Rectal smooth muscle tissue (tissue), 1 donor: Measurements from ENCODE around the gene HAPLN2.
A peak's percentile ranks its signal among the peaks of the same experiment; 100 is the strongest.
"Not testable (repeated sequence)": the region's sequence is repeated elsewhere in the genome, so short reads cannot be mapped to it uniquely, and the experiment has no call there.

Experiments used
- H3K27ac ChIP-seq: one replicate; pipeline ENCODE4 v1.7.0; 2013; ENCODE audit warnings: low read depth, low read length, inconsistent platforms
- H3K27me3 ChIP-seq: one replicate; pipeline ENCODE4 v1.7.0; 2013; ENCODE audit warnings: low read length; ENCODE audit not compliant: control insufficient read depth, insufficient read depth
- H3K36me3 ChIP-seq: one replicate; pipeline ENCODE4 v1.7.0; 2013; ENCODE audit warnings: low read length; ENCODE audit not compliant: control insufficient read depth, insufficient read depth
- H3K4me1 ChIP-seq: one replicate; pipeline ENCODE4 v1.7.0; 2013; ENCODE audit warnings: low read length; ENCODE audit not compliant: control insufficient read depth, insufficient read depth
- H3K4me3 ChIP-seq: one replicate; pipeline ENCODE4 v1.7.0; 2013; ENCODE audit warnings: low read length
- H3K9ac ChIP-seq: one replicate; pipeline ENCODE4 v1.7.0; 2013; ENCODE audit warnings: low read length

HAPLN2 gene

DNA sequence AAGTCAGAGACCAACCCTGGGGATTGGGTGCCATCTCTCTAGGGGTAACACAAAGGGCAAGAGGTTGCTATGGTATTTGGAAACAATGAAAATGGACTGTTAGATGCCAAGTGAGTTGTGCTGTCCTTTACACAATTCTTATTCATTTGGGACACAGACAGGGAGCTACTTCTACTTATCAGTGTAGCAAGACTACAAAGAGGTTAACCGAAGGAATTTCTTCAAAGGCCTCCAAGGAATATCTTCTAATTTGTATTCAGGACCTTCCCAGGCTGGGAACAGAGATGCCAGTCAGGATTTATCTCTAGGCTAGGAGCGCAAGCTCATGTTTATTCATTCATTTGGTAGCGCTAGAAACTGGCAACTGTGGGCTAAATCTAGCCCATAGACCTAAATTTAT lies 25.0 kb upstream of the HAPLN2 start:
- no peak overlapping the region for H3K4me3 ChIP-seq
- no peaks in the 10 kb centered on the region for H3K27me3 ChIP-seq
- no peak overlapping the region for H3K27ac ChIP-seq
- H3K9ac ChIP-seq: no peak overlapping the region
- H3K4me1 ChIP-seq: peaks cover 7% of the 10 kb centered on the region
- H3K36me3 ChIP-seq: peaks cover 25% of the 10 kb centered on the region

DNA sequence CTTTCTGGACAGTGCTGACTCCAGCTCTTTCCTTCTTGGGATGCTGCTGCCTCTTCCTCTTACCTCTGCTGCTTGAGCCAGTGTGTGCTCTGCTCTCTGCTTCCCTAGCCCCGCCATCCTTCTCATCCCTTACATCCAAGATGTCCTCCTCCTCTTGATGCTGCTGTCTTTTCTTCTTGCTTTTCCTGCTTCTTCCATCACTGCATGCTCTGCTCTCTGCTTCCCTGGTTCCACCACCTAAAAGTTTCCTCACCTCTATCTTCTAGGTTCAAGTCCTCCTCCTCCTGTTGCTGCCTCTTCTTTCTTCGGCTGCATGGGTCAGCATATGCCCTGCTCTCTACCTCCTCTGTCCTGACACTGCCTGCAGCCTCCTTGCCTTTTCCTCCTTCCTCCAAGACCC lies 24.2 kb upstream of the HAPLN2 start:
- no peaks in the 10 kb centered on the region for H3K27me3 ChIP-seq
- peaks cover 7% of the 10 kb centered on the region for H3K4me1 ChIP-seq
- H3K27ac ChIP-seq: no peak overlapping the region
- no peak overlapping the region for H3K9ac ChIP-seq
- no peak overlapping the region for H3K4me3 ChIP-seq
- peaks cover 25% of the 10 kb centered on the region for H3K36me3 ChIP-seq

DNA sequence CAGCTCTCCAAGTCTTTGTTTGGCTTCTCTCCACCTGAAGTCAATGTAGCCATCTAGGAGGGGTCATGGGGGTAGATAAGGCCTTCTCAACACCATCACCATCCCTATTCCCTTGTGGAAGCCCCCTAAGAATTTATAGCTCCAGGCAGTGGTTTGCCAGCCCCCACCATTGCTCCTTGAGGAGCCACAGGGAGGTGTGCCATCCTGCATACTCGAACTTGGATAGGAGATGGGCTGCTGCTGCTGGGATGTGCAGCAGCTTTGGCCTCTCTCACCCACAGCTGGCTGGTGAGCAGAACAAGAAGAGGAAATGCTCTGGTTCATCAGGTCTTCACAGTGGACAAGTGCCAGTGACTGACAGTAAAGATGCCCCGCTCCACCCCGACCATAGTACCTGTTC lies 22.8 kb upstream of the HAPLN2 start:
- peaks cover 7% of the 10 kb centered on the region for H3K4me1 ChIP-seq
- H3K4me3 ChIP-seq: no peak overlapping the region
- no peak overlapping the region for H3K27ac ChIP-seq
- no peaks in the 10 kb centered on the region for H3K27me3 ChIP-seq
- H3K9ac ChIP-seq: no peak overlapping the region
- peaks cover 25% of the 10 kb centered on the region for H3K36me3 ChIP-seq

DNA sequence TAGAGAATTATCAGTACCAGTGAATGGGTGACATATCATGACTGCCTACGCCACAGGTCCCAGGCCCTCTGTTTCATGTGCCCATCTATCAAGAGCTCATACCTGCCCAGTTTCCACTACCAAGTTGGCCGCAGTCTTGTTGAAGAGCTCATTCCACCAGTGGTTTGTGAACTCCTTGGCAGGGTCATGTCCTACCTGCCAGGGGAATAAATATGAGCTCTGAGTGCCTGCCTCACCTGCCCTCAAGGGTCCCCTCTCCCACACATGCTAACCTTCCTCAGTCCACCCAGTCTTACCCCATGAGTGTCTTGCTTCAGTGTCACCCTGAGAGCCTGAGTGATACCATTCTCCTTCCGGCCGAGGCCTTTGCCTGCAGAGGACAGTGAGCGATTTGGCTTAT lies 21.1 kb upstream of the HAPLN2 start:
- no peaks in the 10 kb centered on the region for H3K27me3 ChIP-seq
- H3K4me1 ChIP-seq: peaks cover 10% of the 10 kb centered on the region
- H3K27ac ChIP-seq: no peak overlapping the region
- H3K9ac ChIP-seq: no peak overlapping the region
- peaks cover 25% of the 10 kb centered on the region for H3K36me3 ChIP-seq
- no peak overlapping the region for H3K4me3 ChIP-seq

DNA sequence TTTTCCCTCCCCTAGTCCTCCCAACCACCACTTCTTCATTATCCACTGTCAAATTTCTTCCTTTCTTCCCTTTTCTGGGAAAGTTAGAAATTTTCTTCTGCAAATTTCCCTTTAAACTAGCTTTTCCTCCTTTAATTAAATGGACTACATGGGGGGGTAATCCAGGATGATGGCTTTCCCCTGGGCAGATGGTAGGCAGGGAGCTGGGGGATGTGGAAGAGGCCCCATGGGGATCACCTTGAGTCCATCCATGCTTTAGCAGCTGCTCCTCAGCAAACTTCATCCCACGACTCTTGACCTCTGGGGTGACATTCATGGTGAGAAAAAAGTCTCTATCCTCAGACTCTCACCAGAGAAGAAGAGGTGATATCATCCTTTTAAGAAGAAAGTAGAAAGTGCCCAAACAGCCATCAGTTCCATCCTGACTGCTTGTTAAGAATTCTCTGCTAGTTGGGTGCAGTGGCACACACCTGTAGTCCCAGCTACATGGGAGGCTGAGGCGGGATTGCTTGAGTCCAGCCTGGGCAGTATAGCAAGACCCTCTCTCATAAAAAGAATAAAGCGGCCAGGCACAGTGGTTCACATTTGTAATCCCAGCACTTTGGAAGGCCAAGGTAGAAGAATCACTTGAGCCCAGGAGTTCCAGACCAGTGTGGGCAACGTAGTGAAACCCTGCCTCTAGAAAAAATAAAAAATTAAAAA lies 20.3 kb upstream of the HAPLN2 start:
- H3K4me3 ChIP-seq: no peak overlapping the region
- peaks cover 10% of the 10 kb centered on the region for H3K4me1 ChIP-seq
- no peak overlapping the region for H3K9ac ChIP-seq
- H3K36me3 ChIP-seq: peaks cover 25% of the 10 kb centered on the region
- no peak overlapping the region for H3K27ac ChIP-seq
- H3K27me3 ChIP-seq: no peaks in the 10 kb centered on the region

DNA sequence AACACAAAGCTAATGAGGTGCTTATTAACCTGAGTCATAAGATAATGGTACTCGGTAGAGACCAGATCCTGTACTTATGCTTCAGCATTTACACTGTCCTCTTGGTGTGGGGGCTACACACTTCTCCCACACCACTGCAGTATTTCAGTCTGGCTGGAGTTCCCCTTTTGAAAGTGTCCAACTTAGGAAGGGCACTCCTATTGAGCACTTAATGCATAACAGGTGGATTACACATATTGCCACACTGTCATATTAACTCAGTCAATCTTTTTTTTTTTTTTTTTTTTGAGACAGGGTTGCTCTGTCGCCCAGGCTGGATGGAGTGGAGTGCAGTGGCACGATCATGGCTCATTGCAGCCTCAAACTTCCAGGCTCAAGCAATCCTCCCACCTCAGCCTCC lies 19.4 kb upstream of the HAPLN2 start:
- Histone ChIP-seq H3K4me3 (no peak overlapping the region), H3K9ac (no peak overlapping the region), H3K36me3 (peaks cover 21% of the 10 kb centered on the region), H3K4me1 (peaks cover 10% of the 10 kb centered on the region), H3K27ac (no peak overlapping the region), H3K27me3 (no peaks in the 10 kb centered on the region)

DNA sequence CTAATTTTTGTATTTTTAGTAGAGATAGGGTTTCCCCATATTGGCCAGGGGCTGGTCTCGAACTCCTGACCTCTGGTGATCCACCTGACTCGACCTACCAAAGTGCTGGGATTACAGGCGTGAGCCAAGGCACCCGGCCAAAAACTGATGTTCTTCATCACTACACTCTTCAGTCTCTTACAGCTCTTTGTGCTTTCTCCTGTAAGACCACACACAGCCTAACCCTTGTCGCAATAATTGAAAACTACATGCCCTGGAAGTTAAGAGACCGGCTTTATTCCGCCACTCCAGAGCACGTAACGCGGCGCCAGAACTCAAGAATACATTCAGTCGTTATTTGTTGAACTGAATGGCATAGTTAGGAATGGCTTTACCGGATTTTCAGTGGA lies 18.5 kb upstream of the HAPLN2 start:
- Histone ChIP-seq H3K27me3 (no peaks in the 10 kb centered on the region), H3K9ac (peak overlapping the region; percentile 45), H3K4me3 (peak overlapping the region; percentile 97), H3K27ac (peak overlapping the region; percentile 81), H3K4me1 (peaks cover 10% of the 10 kb centered on the region), H3K36me3 (peaks cover 13% of the 10 kb centered on the region)

DNA sequence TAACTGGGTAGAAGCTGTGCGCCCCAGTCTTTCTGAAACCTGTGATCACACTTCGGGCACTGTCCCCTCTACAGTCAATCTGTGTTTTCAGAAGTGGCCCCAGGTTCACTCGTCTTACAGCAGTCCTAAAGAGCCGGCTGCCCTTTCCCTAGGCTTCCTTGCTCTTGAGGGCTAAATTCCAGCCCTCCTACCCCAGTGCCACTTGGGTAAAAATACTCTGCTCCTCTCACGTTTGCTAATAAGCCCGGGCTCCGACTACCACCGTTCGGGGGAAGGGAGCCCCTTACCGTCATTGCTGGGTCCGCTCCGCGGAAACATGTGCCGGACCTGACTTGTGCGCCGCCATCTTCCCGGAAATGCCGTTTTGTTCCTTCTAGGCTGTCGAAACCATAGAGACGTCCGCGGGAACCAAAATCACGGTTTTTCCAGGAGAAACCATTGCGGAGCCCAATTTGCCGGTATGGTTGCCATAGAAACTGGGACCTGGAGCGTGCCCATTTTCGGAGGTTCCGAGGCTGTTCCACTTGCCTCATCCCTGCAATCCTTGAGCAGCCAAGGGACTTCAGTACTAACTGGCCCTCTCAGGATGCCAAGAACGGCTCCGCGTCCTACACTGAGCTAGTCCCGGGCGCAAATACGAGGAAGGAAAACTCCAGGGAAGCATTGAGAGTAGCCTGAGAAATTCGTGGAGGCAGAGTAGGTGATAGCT lies 17.9 kb upstream of the HAPLN2 start, which contains the start of gene GPATCH4:
TSS of gene GPATCH4 (minus strand) at position 358 of the 709 bp plus-strand sequence.
- Histone ChIP-seq H3K4me1 (peaks cover 10% of the 10 kb centered on the region), H3K36me3 (peaks cover 8% of the 10 kb centered on the region), H3K27me3 (no peaks in the 10 kb centered on the region), H3K27ac (peak within 1 kb of the TSS; percentile 81), H3K4me3 (peak within 1 kb of the TSS; percentile 97), H3K9ac (peak within 1 kb of the TSS; percentile 45)

DNA sequence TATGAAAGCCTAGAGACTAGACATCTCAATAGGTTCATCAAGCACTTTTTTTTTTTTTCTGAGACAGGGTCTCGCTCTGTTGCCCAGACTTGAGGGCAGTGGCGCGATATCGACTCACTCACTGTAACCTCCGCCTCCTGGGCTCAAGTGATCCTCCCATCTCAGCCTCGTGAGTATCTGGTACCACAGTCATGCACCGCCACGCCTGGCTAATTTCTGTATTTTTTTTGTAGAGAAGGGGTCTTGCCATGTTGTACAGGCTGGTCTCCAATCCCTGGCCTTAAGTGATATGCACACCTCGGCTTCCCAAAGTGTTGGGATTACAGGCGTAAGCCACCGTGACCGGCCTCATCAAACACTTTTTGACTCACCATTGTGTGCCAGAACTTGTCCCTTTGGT lies 17.3 kb upstream of the HAPLN2 start:
- H3K4me3 ChIP-seq: peak overlapping the region; percentile 97
- no peaks in the 10 kb centered on the region for H3K27me3 ChIP-seq
- H3K36me3 ChIP-seq: peaks cover 4% of the 10 kb centered on the region
- peaks cover 10% of the 10 kb centered on the region for H3K4me1 ChIP-seq
- H3K9ac ChIP-seq: peak overlapping the region; percentile 45
- H3K27ac ChIP-seq: peak overlapping the region; percentile 81

DNA sequence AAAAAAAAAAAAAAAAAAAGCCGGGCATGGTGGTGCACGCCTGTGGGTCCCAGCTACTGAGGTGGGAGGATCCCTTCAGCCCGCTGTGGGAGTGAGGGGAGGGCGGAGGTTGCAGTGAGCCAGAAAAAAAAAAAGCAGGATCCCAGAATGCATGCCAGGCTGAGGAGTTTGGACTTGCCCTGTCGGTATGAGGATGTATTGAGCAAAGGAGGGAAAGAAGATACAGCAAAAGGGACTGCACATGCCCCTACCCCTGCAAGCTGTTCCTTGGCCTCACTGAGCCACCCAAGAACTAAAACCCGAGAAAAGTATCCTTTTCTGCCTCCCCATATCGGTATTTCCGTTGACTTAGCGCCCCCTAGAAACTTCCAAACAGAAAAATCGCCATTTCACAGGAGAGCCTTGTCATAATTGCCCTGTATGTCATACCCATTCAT lies 16.6 kb upstream of the HAPLN2 start:
- Histone ChIP-seq H3K9ac (no peak overlapping the region), H3K27me3 (no peaks in the 10 kb centered on the region), H3K27ac (no peak overlapping the region), H3K4me3 (no peak overlapping the region), H3K36me3 (peaks cover 4% of the 10 kb centered on the region), H3K4me1 (peaks cover 10% of the 10 kb centered on the region)

DNA sequence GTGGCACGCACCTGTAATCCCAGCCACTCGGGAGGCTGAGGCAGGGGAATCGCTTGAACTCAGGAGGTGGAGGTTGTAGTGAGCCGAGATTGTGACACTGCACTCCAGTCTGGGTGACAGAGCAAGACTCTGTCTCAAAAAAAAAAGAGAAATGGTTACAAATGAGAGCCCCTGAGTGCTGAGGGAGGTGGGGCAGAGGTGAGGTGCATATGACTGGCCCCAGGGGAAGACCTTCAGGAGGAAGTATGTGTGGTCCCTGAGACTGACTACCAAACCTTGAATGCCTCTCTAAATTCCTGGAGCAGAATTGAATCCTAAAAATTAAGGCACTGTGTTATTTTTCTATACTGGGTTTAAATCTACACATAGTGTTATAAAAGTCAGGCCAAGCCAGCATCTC lies 11.9 kb upstream of the HAPLN2 start:
- not testable (repeated sequence) for H3K36me3 ChIP-seq, H3K4me3 ChIP-seq, H3K9ac ChIP-seq, H3K4me1 ChIP-seq, H3K27ac ChIP-seq, H3K27me3 ChIP-seq

DNA sequence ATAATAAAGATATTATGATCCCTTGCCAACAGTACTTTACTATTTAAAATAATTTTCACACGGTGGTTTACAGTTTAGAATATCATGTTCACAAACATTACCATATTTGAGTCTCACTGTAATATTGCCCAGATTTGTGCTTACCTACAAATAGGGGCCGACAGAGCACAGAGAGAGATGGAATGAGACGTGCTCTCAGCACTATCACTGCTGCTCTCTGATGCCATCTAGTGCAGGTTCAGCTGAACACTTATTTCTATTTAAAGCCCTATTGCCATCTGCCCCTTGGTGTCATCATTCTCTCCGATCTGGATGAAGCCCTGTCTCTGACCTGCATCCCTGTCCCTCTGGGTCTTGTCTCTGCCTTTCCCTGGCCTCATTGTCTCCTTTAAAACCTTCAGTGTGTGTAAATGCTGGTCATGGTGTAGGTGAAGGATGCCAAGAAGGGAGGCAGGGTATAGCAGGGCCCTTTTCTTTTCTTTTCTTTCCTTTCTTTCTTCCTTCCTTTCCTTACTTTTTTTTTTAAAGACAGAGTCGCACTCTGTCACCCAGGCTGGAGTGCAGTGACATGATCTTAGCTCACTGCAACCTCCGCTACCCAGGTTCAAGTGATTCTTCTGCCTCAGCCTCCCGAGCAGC lies 11.1 kb upstream of the HAPLN2 start:
- Histone ChIP-seq H3K9ac (no peak overlapping the region), H3K36me3 (no peaks in the 10 kb centered on the region), H3K27me3 (no peaks in the 10 kb centered on the region), H3K27ac (no peak overlapping the region), H3K4me3 (no peak overlapping the region), H3K4me1 (peaks cover 2% of the 10 kb centered on the region)
